Neural crest cell (in vitro differentiated cells): ENCODE measurements around the gene PLIN1. TPM values are rescaled to one million over a fixed set of nuclear protein-coding genes. Genes with fewer than 3 reads are reported as not detected.

Experiments
- DNase-seq: peaks from one replicate; pipeline ENCODE4 v3.0.0; 2021; ENCODE audit warnings: low read depth, mixed read lengths, low spot score
- H3K27ac Mint-ChIP-seq: one replicate; pipeline ENCODE4 v1.8.0; 2021; ENCODE audit warnings: mild to moderate bottlenecking, mixed read lengths; ENCODE audit not compliant: unreplicated experiment
- H3K27me3 Mint-ChIP-seq: 2 replicates; pipeline ENCODE4 v1.8.0; 2021; ENCODE audit warnings: low read depth, mild to moderate bottlenecking, mixed read lengths
- H3K36me3 Mint-ChIP-seq: 2 replicates; pipeline ENCODE4 v1.8.0; 2021; ENCODE audit warnings: low read depth, mild to moderate bottlenecking, mixed read lengths
- H3K4me1 Mint-ChIP-seq: 2 replicates; pipeline ENCODE4 v1.8.0; 2021; ENCODE audit warnings: mixed read lengths
- H3K4me3 Mint-ChIP-seq: one replicate; pipeline ENCODE4 v1.8.0; 2021; ENCODE audit warnings: mild to moderate bottlenecking, mixed read lengths
- H3K9me3 Mint-ChIP-seq: 2 replicates; pipeline ENCODE4 v1.8.0; 2021; ENCODE audit warnings: mixed read lengths
- total RNA-seq: library from RNA; stranded (reverse); gene quantifications from 2 replicates; pipeline ENCODE4 v1.2.1, GENCODE V29; 2021
- TF ChIP-seq, protein P1 (sequence below): fragments of 200-600 bp; sonication (generic); conservative IDR thresholded peaks from 2 replicates; pipeline ENCODE4 v1.5.0; 2021; ENCODE audit warnings: antibody characterized with exemption, mild to moderate bottlenecking

Gene PLIN1
- total RNA-seq, 1 donor from 2014 or later, result 0.56 TPM

DNA sequence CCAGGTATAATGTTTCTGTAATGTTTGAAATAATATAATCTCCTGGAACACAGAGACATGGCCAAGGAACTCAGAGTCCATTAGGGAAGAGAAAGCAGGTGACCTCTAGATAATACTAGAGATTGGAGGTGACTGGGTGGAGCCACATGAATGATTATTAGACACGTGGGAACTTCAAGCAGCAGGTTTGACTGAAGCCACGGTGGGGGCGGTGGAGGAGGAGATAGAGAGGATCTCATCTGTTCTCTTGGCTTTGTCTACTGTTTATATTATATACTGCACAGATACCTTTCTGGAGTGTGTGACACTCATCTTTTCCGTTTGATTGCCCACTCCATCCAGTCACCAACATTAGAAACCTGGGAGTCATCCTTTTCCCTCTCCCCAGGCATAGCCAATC lies 57.6 kb downstream of the PLIN1 start:
- no peak overlapping the region for H3K4me3 Mint-ChIP-seq
- no peaks in the 10 kb centered on the region for H3K4me1 Mint-ChIP-seq
- no peak overlapping the region for H3K27ac Mint-ChIP-seq
- TF ChIP-seq, protein P1, sequence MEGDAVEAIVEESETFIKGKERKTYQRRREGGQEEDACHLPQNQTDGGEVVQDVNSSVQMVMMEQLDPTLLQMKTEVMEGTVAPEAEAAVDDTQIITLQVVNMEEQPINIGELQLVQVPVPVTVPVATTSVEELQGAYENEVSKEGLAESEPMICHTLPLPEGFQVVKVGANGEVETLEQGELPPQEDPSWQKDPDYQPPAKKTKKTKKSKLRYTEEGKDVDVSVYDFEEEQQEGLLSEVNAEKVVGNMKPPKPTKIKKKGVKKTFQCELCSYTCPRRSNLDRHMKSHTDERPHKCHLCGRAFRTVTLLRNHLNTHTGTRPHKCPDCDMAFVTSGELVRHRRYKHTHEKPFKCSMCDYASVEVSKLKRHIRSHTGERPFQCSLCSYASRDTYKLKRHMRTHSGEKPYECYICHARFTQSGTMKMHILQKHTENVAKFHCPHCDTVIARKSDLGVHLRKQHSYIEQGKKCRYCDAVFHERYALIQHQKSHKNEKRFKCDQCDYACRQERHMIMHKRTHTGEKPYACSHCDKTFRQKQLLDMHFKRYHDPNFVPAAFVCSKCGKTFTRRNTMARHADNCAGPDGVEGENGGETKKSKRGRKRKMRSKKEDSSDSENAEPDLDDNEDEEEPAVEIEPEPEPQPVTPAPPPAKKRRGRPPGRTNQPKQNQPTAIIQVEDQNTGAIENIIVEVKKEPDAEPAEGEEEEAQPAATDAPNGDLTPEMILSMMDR, result no peak
- DNase-seq, result no peak
- H3K9me3 Mint-ChIP-seq, result no peaks in the 10 kb centered on the region
- peaks cover 42% of the 10 kb centered on the region for H3K36me3 Mint-ChIP-seq
- no peaks in the 10 kb centered on the region for H3K27me3 Mint-ChIP-seq

DNA sequence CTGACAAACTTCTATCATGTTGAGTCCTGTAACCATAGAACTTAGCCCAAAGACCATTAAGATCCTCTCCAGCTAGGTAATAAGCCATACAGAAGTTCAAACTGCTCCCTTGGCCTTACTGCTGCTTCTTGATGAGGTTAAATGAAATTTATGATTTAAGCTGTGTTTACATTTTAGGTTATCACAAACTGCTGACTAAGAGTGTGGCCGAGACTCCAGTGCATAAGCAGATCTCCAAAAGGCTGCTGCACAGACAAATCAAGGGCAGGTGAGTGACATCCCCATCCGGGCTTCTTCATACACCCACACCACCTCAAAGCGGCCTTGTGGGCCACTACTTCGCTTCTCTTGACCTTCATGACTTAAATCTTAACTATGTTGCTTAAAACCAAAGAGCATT lies 62.9 kb downstream of the PLIN1 start:
- no peaks in the 10 kb centered on the region for H3K4me1 Mint-ChIP-seq
- peaks cover 48% of the 10 kb centered on the region for H3K36me3 Mint-ChIP-seq
- H3K27ac Mint-ChIP-seq, result no peak overlapping the region
- TF ChIP-seq, protein P1, result no peak
- H3K27me3 Mint-ChIP-seq, result no peaks in the 10 kb centered on the region
- H3K4me3 Mint-ChIP-seq, result no peak overlapping the region
- no peak for DNase-seq
- peaks cover 15% of the 10 kb centered on the region for H3K9me3 Mint-ChIP-seq

DNA sequence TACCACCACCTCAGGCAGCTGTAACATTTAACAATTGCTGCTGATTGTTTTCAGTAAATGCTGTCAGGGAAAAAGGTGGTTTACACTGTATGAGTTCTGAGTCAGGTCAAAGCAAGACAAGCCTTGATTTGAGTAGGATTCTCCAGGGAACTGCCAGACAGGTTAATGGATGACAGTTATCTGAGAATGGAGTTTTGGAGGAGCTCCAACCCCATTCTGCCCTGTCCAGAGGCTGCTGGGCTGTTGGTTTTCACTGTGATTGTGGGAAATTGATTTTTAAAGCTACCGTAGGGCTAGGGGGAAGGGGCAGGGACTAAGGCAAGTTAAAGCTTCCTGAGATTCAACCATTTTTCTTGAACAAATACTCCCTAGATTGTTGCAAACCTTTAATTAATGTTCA lies 64.0 kb downstream of the PLIN1 start:
- H3K36me3 Mint-ChIP-seq, result peaks cover 59% of the 10 kb centered on the region
- H3K4me1 Mint-ChIP-seq, result no peaks in the 10 kb centered on the region
- H3K27me3 Mint-ChIP-seq, result no peaks in the 10 kb centered on the region
- no peak for DNase-seq
- TF ChIP-seq, protein P1, result no peak
- no peak overlapping the region for H3K27ac Mint-ChIP-seq
- no peak overlapping the region for H3K4me3 Mint-ChIP-seq
- peaks cover 18% of the 10 kb centered on the region for H3K9me3 Mint-ChIP-seq

Other genes with a start within 250 kb of the PLIN1 start
- not detected in 2 replicates for gene RHCG, start 182.8 kb downstream of the PLIN1 start, total RNA-seq
- 43.0 and 44.9 TPM in 2 replicates for gene TICRR, start 103.9 kb downstream of the PLIN1 start, total RNA-seq
- 15.6 and 16.2 TPM in 2 replicates for gene KIF7, start 23.9 kb downstream of the PLIN1 start, total RNA-seq
- 7.2 and 7.9 TPM in 2 replicates for gene PEX11A, start 11.4 kb upstream of the PLIN1 start, total RNA-seq
- gene WDR93, start 11.4 kb upstream of the PLIN1 start, total RNA-seq, result 0.20 TPM in 1 of 2 replicates, not detected in the other
- 1.2 and 2.3 TPM in 2 replicates for gene MESP1, start 71.9 kb upstream of the PLIN1 start, total RNA-seq
- gene MESP2, start 97.0 kb upstream of the PLIN1 start, total RNA-seq, result 0.36 and 0.42 TPM in 2 replicates
- 0.45 and 0.77 TPM in 2 replicates for gene ANPEP, start 135.5 kb upstream of the PLIN1 start, total RNA-seq
- 29.8 and 31.6 TPM in 2 replicates for gene AP3S2, start 214.6 kb upstream of the PLIN1 start, total RNA-seq
- gene ARPIN, start 233.6 kb upstream of the PLIN1 start, total RNA-seq, result 26.0 and 26.6 TPM in 2 replicates